ENCODE data around the gene NR2C1. TPM values are rescaled to one million over a fixed set of nuclear protein-coding genes. Genes with fewer than 3 reads are reported as not detected.

Gene NR2C1
- total RNA-seq, 2 experiments from 2014 or later: 42.8 to 43.4 TPM

DNA sequence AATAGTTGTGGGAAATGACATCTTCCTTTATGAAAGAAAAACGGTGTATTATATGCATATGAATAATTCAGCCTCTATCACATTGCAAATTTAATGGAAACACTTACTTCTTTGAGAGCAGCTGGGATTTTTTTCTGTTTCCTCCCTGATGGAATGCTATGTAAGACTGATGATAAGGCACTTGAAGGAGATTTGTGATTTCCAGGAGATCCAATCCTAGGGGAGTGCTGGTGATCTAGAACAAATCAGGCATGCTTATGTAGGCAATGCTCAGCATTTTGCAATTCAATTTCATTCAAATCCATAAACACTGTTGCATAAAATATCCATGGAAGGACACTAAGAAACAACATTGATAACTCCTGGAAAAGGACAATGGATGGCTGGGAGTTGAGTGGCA, 16.0 kb upstream of the NR2C1 start:
- H3K4me2 ChIP-seq (ENCODE audit: low read length): no peak overlapping the region
- H3K9me2 ChIP-seq (ENCODE audit: insufficient read depth, low read length): no peaks in the 10 kb centered on the region
- no peak overlapping the region for H3K4me3 ChIP-seq (ENCODE audit: low read depth, low read length, poor library complexity, severe bottlenecking)
- ChIA-PET POLR2A (no interaction called here), CTCF (ENCODE audit: unreplicated experiment) (no interaction called here)
- intact Hi-C loops (cut with micrococcal nuclease; ENCODE audit: unreplicated experiment): no loop called here
- TF ChIP-seq EZH2phosphoT487 (IDR thresholded peaks at IDR 0.05; ENCODE audit: borderline replicate concordance, low read depth, low read length): no peak
- TF ChIP-seq, protein P1, sequence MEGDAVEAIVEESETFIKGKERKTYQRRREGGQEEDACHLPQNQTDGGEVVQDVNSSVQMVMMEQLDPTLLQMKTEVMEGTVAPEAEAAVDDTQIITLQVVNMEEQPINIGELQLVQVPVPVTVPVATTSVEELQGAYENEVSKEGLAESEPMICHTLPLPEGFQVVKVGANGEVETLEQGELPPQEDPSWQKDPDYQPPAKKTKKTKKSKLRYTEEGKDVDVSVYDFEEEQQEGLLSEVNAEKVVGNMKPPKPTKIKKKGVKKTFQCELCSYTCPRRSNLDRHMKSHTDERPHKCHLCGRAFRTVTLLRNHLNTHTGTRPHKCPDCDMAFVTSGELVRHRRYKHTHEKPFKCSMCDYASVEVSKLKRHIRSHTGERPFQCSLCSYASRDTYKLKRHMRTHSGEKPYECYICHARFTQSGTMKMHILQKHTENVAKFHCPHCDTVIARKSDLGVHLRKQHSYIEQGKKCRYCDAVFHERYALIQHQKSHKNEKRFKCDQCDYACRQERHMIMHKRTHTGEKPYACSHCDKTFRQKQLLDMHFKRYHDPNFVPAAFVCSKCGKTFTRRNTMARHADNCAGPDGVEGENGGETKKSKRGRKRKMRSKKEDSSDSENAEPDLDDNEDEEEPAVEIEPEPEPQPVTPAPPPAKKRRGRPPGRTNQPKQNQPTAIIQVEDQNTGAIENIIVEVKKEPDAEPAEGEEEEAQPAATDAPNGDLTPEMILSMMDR (conservative IDR thresholded peaks at IDR 0.05; ENCODE audit: low read length): no peak
- H3K9me3 ChIP-seq (ENCODE audit: low read length): no peaks in the 10 kb centered on the region
- H3K79me2 ChIP-seq (ENCODE audit: insufficient read depth, low read depth, low read length): no peaks in the 10 kb centered on the region
- BruUV-seq (replicated peaks): no TSS peak
- peaks cover 8% of the 10 kb centered on the region for H3K4me1 ChIP-seq (ENCODE audit: insufficient read depth, low read length, poor library complexity, severe bottlenecking)
- H2AFZ ChIP-seq (ENCODE audit: low read length): no peak overlapping the region
- H4K20me1 ChIP-seq (ENCODE audit: insufficient read depth, low read length): no peaks in the 10 kb centered on the region
- H3K27ac ChIP-seq (ENCODE audit: low read depth, low read length, poor library complexity, severe bottlenecking): no peak overlapping the region
- no peak for DNase-seq (ENCODE audit: low spot score)
- H3K36me3 ChIP-seq (ENCODE audit: insufficient read depth, low read length): peaks cover 24% of the 10 kb centered on the region

GRCh38 chr12:95088379-95088778, 15.0 kb upstream of the NR2C1 start:
- Histone ChIP-seq H2AFZ (ENCODE audit: low read length) (no peak overlapping the region), H3K4me2 (ENCODE audit: low read length) (peak overlapping the region; percentile 7; the same call in 1 of the 2 replicates), H3K9me3 (ENCODE audit: low read length) (no peaks in the 10 kb centered on the region), H3K36me3 (ENCODE audit: insufficient read depth, low read length) (peaks cover 24% of the 10 kb centered on the region), H4K20me1 (ENCODE audit: insufficient read depth, low read length) (no peaks in the 10 kb centered on the region), H3K79me2 (ENCODE audit: insufficient read depth, low read depth, low read length) (no peaks in the 10 kb centered on the region), H3K4me3 (ENCODE audit: low read depth, low read length, poor library complexity, severe bottlenecking) (no peak overlapping the region), H3K27ac (ENCODE audit: low read depth, low read length, poor library complexity, severe bottlenecking) (no peak overlapping the region), H3K9me2 (ENCODE audit: insufficient read depth, low read length) (no peaks in the 10 kb centered on the region), H3K4me1 (ENCODE audit: insufficient read depth, low read length, poor library complexity, severe bottlenecking) (peaks cover 8% of the 10 kb centered on the region)
- intact Hi-C loops (cut with micrococcal nuclease; ENCODE audit: unreplicated experiment): no loop called here
- DNase-seq (ENCODE audit: low spot score): no peak
- no peak for TF ChIP-seq EZH2phosphoT487 (IDR thresholded peaks at IDR 0.05; ENCODE audit: borderline replicate concordance, low read depth, low read length)
- TF ChIP-seq, protein P1 (conservative IDR thresholded peaks at IDR 0.05; ENCODE audit: low read length): no peak
- CTCF ChIA-PET (ENCODE audit: unreplicated experiment): no interaction called here
- POLR2A ChIA-PET: no interaction called here
- no TSS peak for BruUV-seq (replicated peaks)

GRCh38 chr12:95085612-95086011, 12.2 kb upstream of the NR2C1 start:
- POLR2A ChIA-PET: interaction anchor here (0.7 to 0.9 kb wide), 4 partner anchors 12 to 447 kb away, joined by 3 to 5 read pairs (median 4); partner anchors contain the start of gene NR2C1

More at GRCh38 chr12:95085612-95086011, 12.2 kb upstream of the NR2C1 start:
- Histone ChIP-seq H3K9me3 (ENCODE audit: low read length) (no peaks in the 10 kb centered on the region), H2AFZ (ENCODE audit: low read length) (no peak overlapping the region), H3K4me1 (ENCODE audit: insufficient read depth, low read length, poor library complexity, severe bottlenecking) (peaks cover 8% of the 10 kb centered on the region), H3K36me3 (ENCODE audit: insufficient read depth, low read length) (peaks cover 16% of the 10 kb centered on the region), H3K9me2 (ENCODE audit: insufficient read depth, low read length) (no peaks in the 10 kb centered on the region), H3K4me2 (ENCODE audit: low read length) (no peak overlapping the region), H3K27ac (ENCODE audit: low read depth, low read length, poor library complexity, severe bottlenecking) (no peak overlapping the region), H3K4me3 (ENCODE audit: low read depth, low read length, poor library complexity, severe bottlenecking) (no peak overlapping the region), H3K79me2 (ENCODE audit: insufficient read depth, low read depth, low read length) (no peaks in the 10 kb centered on the region), H4K20me1 (ENCODE audit: insufficient read depth, low read length) (no peaks in the 10 kb centered on the region)
- intact Hi-C loops (cut with micrococcal nuclease; ENCODE audit: unreplicated experiment): no loop called here
- CTCF ChIA-PET (ENCODE audit: unreplicated experiment): no interaction called here
- TF ChIP-seq EZH2phosphoT487 (IDR thresholded peaks at IDR 0.05; ENCODE audit: borderline replicate concordance, low read depth, low read length): no peak
- TF ChIP-seq, protein P1 (conservative IDR thresholded peaks at IDR 0.05; ENCODE audit: low read length): no peak
- no peak for DNase-seq (ENCODE audit: low spot score)
- no TSS peak for BruUV-seq (replicated peaks)
